H1 (cell line): ENCODE data around the gene PRG3. TPM values are rescaled to one million over a fixed set of nuclear protein-coding genes. Genes with fewer than 3 reads are reported as not detected.
A peak's percentile ranks its signal among the peaks of the same experiment; 100 is the strongest.

Experiments used
- CTCF ChIA-PET: fragments of 300-600 bp; sonication (Branson Sonifier 250); formaldehyde crosslinking; loops from one replicate; lab custom pipeline; 2021; ENCODE audit not compliant: partially characterized antibody; lab: Charles Lee
- POLR2A ChIA-PET: fragments of 300-600 bp; sonication (Branson Sonifier 250); formaldehyde crosslinking; loops from one replicate; lab custom pipeline; 2021; ENCODE audit warnings: inconsistent platforms; ENCODE audit not compliant: partially characterized antibody; lab: Charles Lee
- DNase-seq, 2 experiments: peaks; one replicate each; pipeline versions ENCODE4 v3.0.0 to v3.0.0-alpha.2; 2010 to 2022; ENCODE audit warnings: low spot score in 2 of 2, low read depth in 1 of 2, mixed read lengths in 1 of 2
- FAIRE-seq: peaks from 2 replicates; lab custom pipeline; 2011; peaks lifted over from hg19 to GRCh38; lab: Jason Lieb, UNC
- H2AFZ ChIP-seq: 2 replicates; pipeline ENCODE4 v1.8.1; 2012; ENCODE audit warnings: low read length, inconsistent platforms
- H2AK5ac ChIP-seq: 2 replicates; pipeline ENCODE4 v1.6.1; 2013; ENCODE audit warnings: low read depth, low read length
- H2BK120ac ChIP-seq: replicated peaks from 2 replicates; pipeline ENCODE3; 2013; ENCODE audit warnings: low read depth, low read length, inconsistent platforms
- H2BK12ac ChIP-seq: 2 replicates; pipeline ENCODE4 v1.6.1; 2013; ENCODE audit warnings: low read depth, low read length
- H2BK15ac ChIP-seq: 2 replicates; pipeline ENCODE4 v1.6.1; 2013; ENCODE audit warnings: low read length
- H2BK20ac ChIP-seq: 2 replicates; pipeline ENCODE4 v1.6.1; 2013; ENCODE audit warnings: low read length
- H2BK5ac ChIP-seq: 2 replicates; pipeline ENCODE4 v1.6.1; 2013; ENCODE audit warnings: low read depth, low read length
- H3K14ac ChIP-seq: 2 replicates; pipeline ENCODE4 v1.6.1; 2013; ENCODE audit warnings: inconsistent platforms; ENCODE audit not compliant: insufficient read length
- H3K18ac ChIP-seq: 2 replicates; pipeline ENCODE4 v1.6.1; 2013; ENCODE audit warnings: low read length; ENCODE audit errors: extremely low read depth
- H3K23ac ChIP-seq: 2 replicates; pipeline ENCODE4 v1.6.1; 2013; ENCODE audit warnings: inconsistent platforms; ENCODE audit not compliant: insufficient read length
- H3K23me2 ChIP-seq: 2 replicates; pipeline ENCODE4 v1.6.1; 2013; ENCODE audit warnings: low read depth, low read length
- H3K27ac ChIP-seq: 2 replicates; pipeline ENCODE4 v1.6.1; 2011; ENCODE audit warnings: low read depth, low read length, inconsistent platforms
- H3K27me3 ChIP-seq, 4 experiments: replicated peaks in 1 of 4; 1 replicate in 1 of 4; 2 replicates in 3 of 4; pipeline versions ENCODE4 v1.6.1 to v1.8.1; 2011 to 2013; ENCODE audit warnings: low read length in 3 of 4, mild to moderate bottlenecking in 3 of 4, inconsistent platforms in 2 of 4, mixed read lengths in 2 of 4, moderate library complexity in 1 of 4; ENCODE audit not compliant: control insufficient read depth in 3 of 4, insufficient read depth in 3 of 4; ENCODE audit errors: extremely low read depth in 1 of 4
- H3K36me3 ChIP-seq, 4 experiments: 2 replicates each; pipeline versions ENCODE4 v1.6.1 to v1.8.1; 2011 to 2013; ENCODE audit warnings: mild to moderate bottlenecking in 4 of 4, low read length in 3 of 4, moderate library complexity in 2 of 4, control low read depth in 1 of 4, inconsistent platforms in 1 of 4; ENCODE audit not compliant: insufficient read depth in 4 of 4, control insufficient read depth in 2 of 4
- H3K4ac ChIP-seq: replicated peaks from 2 replicates; pipeline ENCODE3; 2013; ENCODE audit warnings: low read length, low read depth, mixed read lengths, inconsistent platforms; ENCODE audit not compliant: insufficient read length
- H3K4me1 ChIP-seq, 4 experiments: replicated peaks in 1 of 4; 1 replicate in 1 of 4; 2 replicates in 3 of 4; pipeline versions ENCODE4 v1.6.1 to v1.8.1; 2011 to 2013; ENCODE audit warnings: low read length in 3 of 4, inconsistent platforms in 2 of 4, mixed read lengths in 1 of 4; ENCODE audit not compliant: insufficient read depth in 4 of 4, control insufficient read depth in 3 of 4
- H3K4me2 ChIP-seq, 2 experiments: 2 replicates each; pipeline versions ENCODE4 v1.6.1 to v1.8.1; 2011 to 2013; ENCODE audit warnings: low read depth in 2 of 2, low read length in 2 of 2, control low read depth in 1 of 2, inconsistent platforms in 1 of 2, mild to moderate bottlenecking in 1 of 2; ENCODE audit not compliant: insufficient read depth in 1 of 2
- H3K4me3 ChIP-seq, 4 experiments: fragments of 200-600, 300-600 bp in 1 of 4; sonication (generic), shearing (Covaris generic), sonication (Bioruptor Twin) in 1 of 4; 2 replicates each; pipeline versions ENCODE4 v1.5.1 to v1.8.1; 2011 to 2016; ENCODE audit warnings: low read length in 4 of 4, low read depth in 3 of 4, control low read depth in 2 of 4, inconsistent platforms in 2 of 4, mild to moderate bottlenecking in 2 of 4, mixed read lengths in 1 of 4, moderate library complexity in 1 of 4; ENCODE audit not compliant: insufficient read depth in 2 of 4; ENCODE audit errors: extremely low read depth in 1 of 4
- H3K56ac ChIP-seq: replicated peaks from 2 replicates; pipeline ENCODE3; 2013; ENCODE audit warnings: low read depth, mild to moderate bottlenecking, mixed read lengths, low read length, inconsistent platforms; ENCODE audit not compliant: insufficient read length
- H3K79me1 ChIP-seq: 2 replicates; pipeline ENCODE4 v1.6.1; 2013; ENCODE audit warnings: low read depth, low read length, control low read depth
- H3K79me2 ChIP-seq, 2 experiments: 2 replicates each; pipeline versions ENCODE4 v1.6.1 to v1.8.1; 2012 to 2013; ENCODE audit warnings: low read length in 2 of 2, mild to moderate bottlenecking in 2 of 2, inconsistent platforms in 1 of 2; ENCODE audit not compliant: insufficient read depth in 2 of 2, control insufficient read depth in 1 of 2
- H3K9ac ChIP-seq, 4 experiments: replicated peaks in 1 of 4; 1 replicate in 1 of 4; 2 replicates in 3 of 4; pipeline versions ENCODE4 v1.6.1 to v1.8.1; 2011 to 2013; ENCODE audit warnings: low read depth in 3 of 4, low read length in 3 of 4, control low read depth in 2 of 4, mild to moderate bottlenecking in 2 of 4, moderate library complexity in 2 of 4, inconsistent platforms in 1 of 4; ENCODE audit errors: extremely low read depth in 1 of 4
- H3K9me3 ChIP-seq, 2 experiments: 2 replicates each; pipeline versions ENCODE4 v1.6.1 to v1.8.1; 2012 to 2013; ENCODE audit warnings: mild to moderate bottlenecking in 2 of 2, moderate library complexity in 2 of 2, control low read depth in 1 of 2, inconsistent platforms in 1 of 2, low read depth in 1 of 2, low read length in 1 of 2, mixed read lengths in 1 of 2; ENCODE audit not compliant: insufficient read depth in 2 of 2
- H4K20me1 ChIP-seq, 2 experiments: replicated peaks in 1 of 2; 2 replicates each; pipeline versions ENCODE3 to v1.8.1; 2011 to 2013; ENCODE audit warnings: inconsistent platforms in 2 of 2, low read length in 2 of 2, mild to moderate bottlenecking in 1 of 2; ENCODE audit not compliant: insufficient read depth in 2 of 2, control insufficient read depth in 1 of 2
- H4K5ac ChIP-seq: 2 replicates; pipeline ENCODE4 v1.6.1; 2013; ENCODE audit warnings: low read length, low read depth, mixed read lengths, inconsistent platforms; ENCODE audit not compliant: insufficient read length
- H4K8ac ChIP-seq: 2 replicates; pipeline ENCODE4 v1.8.0; 2013; ENCODE audit warnings: mild to moderate bottlenecking, moderate library complexity, low read length, inconsistent platforms; ENCODE audit not compliant: insufficient read depth; ENCODE audit errors: extremely low read depth
- H4K91ac ChIP-seq: replicated peaks from 2 replicates; pipeline ENCODE3; 2013; ENCODE audit warnings: low read length, mixed read lengths, inconsistent platforms; ENCODE audit not compliant: insufficient read length
- EGR1 ChIP-seq: IDR thresholded peaks from 2 replicates; pipeline ENCODE4 v1.6.1; 2011; ENCODE audit warnings: low read depth, low read length, borderline replicate concordance
- WGBS, 2 experiments: shearing (Covaris generic) in 1 of 2; methylation state at CpG; one replicate each; pipeline versions ENCODE4 v1.1.6 to v1.1.7; 2013 to 2015; ENCODE audit warnings: low lambda C conversion rate in 2 of 2, mixed read lengths in 2 of 2, inconsistent platforms in 1 of 2, low coverage in 1 of 2, missing lambda C conversion rate in 1 of 2; ENCODE audit not compliant: insufficient replicate concordance in 2 of 2, insufficient coverage in 1 of 2, insufficient read length in 1 of 2; ENCODE audit errors: extremely low coverage in 1 of 2, missing lambda C conversion rate in 1 of 2; 5-methylcytosine and 5-hydroxymethylcytosine counted together
- polyA plus RNA-seq, 7 experiments: library from polyadenylated mRNA; depleted of rRNA in 3 of 7; stranded (reverse) in 5 of 7; unstranded in 2 of 7; fragments of >200 nt in 5 of 7; fragments of 200-250 nt in 2 of 7; gene quantifications; 1 replicate in 5 of 7; 2 replicates in 1 of 7; 4 replicates in 1 of 7; pipeline versions ENCODE4 v1.2.1 to v1.2.3, GENCODE V29; 2011 to 2013; ENCODE audit warnings: missing spikeins in 2 of 7, mixed read lengths in 2 of 7
- total RNA-seq: library from RNA; stranded (reverse); fragmentation: NEBNext Ultra II Directional; extraction: Animal tissue kit (Norgen Biotek cat#: 25700); gene quantifications from 2 replicates; pipeline ENCODE4 v1.2.1, GENCODE V29; 2021

Gene PRG3
- total and polyA plus RNA-seq, 2 of the 8 experiments (the other 6 are each of a cell fraction or from before 2014, with no cell fraction given): not detected

GRCh38 chr11:57347336-57347735 is 33.6 kb downstream of the PRG3 start:
- no peak overlapping the region for H4K91ac ChIP-seq
- H2BK120ac ChIP-seq: no peak overlapping the region
- no peak overlapping the region for H3K56ac ChIP-seq
- H3K79me2 ChIP-seq: no peaks in the 10 kb centered on the region
- no peak overlapping the region for H3K14ac ChIP-seq
- no peak overlapping the region for H2AFZ ChIP-seq
- FAIRE-seq: no peak
- no peak overlapping the region for H3K4me2 ChIP-seq
- no peak overlapping the region for H2BK5ac ChIP-seq
- ChIA-PET POLR2A (interaction anchor here (0.9 to 45.7 kb wide), 5 partner anchors 12 to 297 kb away, joined by 3 to 1279 read pairs (median 4); partner anchors contain the start of genes SSRP1 and TNKS1BP1), CTCF (interaction anchor here (0.8 to 6.3 kb wide), 12 partner anchors 9 to 199 kb away, joined by 3 to 49 read pairs (median 5); partner anchors contain the start of genes P2RX3 and RTN4RL2)
- H3K9me3 ChIP-seq: no peaks in the 10 kb centered on the region
- no peak overlapping the region for H3K18ac ChIP-seq
- H3K36me3 ChIP-seq: no peaks in the 10 kb centered on the region
- no peak overlapping the region for H2BK15ac ChIP-seq
- H4K20me1 ChIP-seq: no peaks in the 10 kb centered on the region
- H3K27me3 ChIP-seq: peaks cover 0 to 6% (median 4%) of the 10 kb centered on the region in 4 experiments; a peak in 4 of 7 replicates
- H2AK5ac ChIP-seq: peak overlapping the region; percentile 42; the same call in 1 of the 2 replicates
- H3K4me3 ChIP-seq: no peak overlapping the region
- H3K79me1 ChIP-seq: no peaks in the 10 kb centered on the region
- no peak overlapping the region for H3K27ac ChIP-seq
- WGBS, 2 experiments: 95% methylated on average over 9 of the region's 9 CpGs; no CpG with 5 or more reads in 1 of the 2 experiments
- H3K9ac ChIP-seq: no peak overlapping the region
- peaks cover 3% of the 10 kb centered on the region for H3K23me2 ChIP-seq
- H2BK20ac ChIP-seq: no peak overlapping the region
- no peak overlapping the region for H3K23ac ChIP-seq
- no peak overlapping the region for H2BK12ac ChIP-seq
- no peak for DNase-seq
- no peak overlapping the region; the same call in 1 of the 2 replicates for H4K8ac ChIP-seq
- H3K4ac ChIP-seq: no peak overlapping the region
- no peak for TF ChIP-seq EGR1
- TF ChIP-seq, all 59 proteins: peak for 0
- Histone ChIP-seq H3K4me1 (peaks cover 5 to 15% (median 8%) of the 10 kb centered on the region in 4 experiments; a peak in 6 of 7 replicates), H4K5ac (no peak overlapping the region)
